Skeletal muscle cell (primary cell): ENCODE data around the gene FLYWCH1.
"Not testable (repeated sequence)": the region's sequence is repeated elsewhere in the genome, so short reads cannot be mapped to it uniquely, and the experiment has no call there.

ENCODE experiments used
- DNase-seq: peaks from one replicate; pipeline ENCODE4 v3.0.0-alpha.2; 2010; ENCODE audit warnings: low read depth
- H3K4me3 ChIP-seq: 2 replicates; pipeline ENCODE4 v1.5.1; 2011; ENCODE audit warnings: low read depth, mild to moderate bottlenecking, control low read depth, low read length, moderate library complexity

Gene FLYWCH1

GRCh38 chr16:2924901-2925755 lies 13.4 kb downstream of the FLYWCH1 start:
- H3K4me3 ChIP-seq, result no peak overlapping the region
- DNase-seq, result no peak

- no peak overlapping the region for H3K4me3 ChIP-seq
These were observed 14.4 kb downstream of the FLYWCH1 start for GRCh38 chr16:2925951-2926649.

GRCh38 chr16:2926650-2926999 lies 14.9 kb downstream of the FLYWCH1 start:
- no peak overlapping the region for H3K4me3 ChIP-seq
- no peak for DNase-seq

More at GRCh38 chr16:2925951-2926649, 14.4 kb downstream of the FLYWCH1 start:
- no peak for DNase-seq

GRCh38 chr16:2927010-2927646 lies 15.4 kb downstream of the FLYWCH1 start:
- H3K4me3 ChIP-seq, result no peak overlapping the region
- DNase-seq, result peak; percentile 51

GRCh38 chr16:2928151-2928550 lies 16.4 kb downstream of the FLYWCH1 start:
- DNase-seq, H3K4me3 ChIP-seq: not testable (repeated sequence)

- DNase-seq, result no peak
- no peak overlapping the region for H3K4me3 ChIP-seq
These were observed 17.1 kb downstream of the FLYWCH1 start for GRCh38 chr16:2928796-2929195.

- H3K4me3 ChIP-seq, result no peak overlapping the region
- DNase-seq, result no peak
These were observed 18.0 kb downstream of the FLYWCH1 start for GRCh38 chr16:2929693-2930092.

- H3K4me3 ChIP-seq, result no peak overlapping the region
- no peak for DNase-seq
These were observed 18.5 kb downstream of the FLYWCH1 start for GRCh38 chr16:2930236-2930635.

GRCh38 chr16:2931231-2931914 lies 19.6 kb downstream of the FLYWCH1 start:
- not testable (repeated sequence) for DNase-seq, H3K4me3 ChIP-seq

GRCh38 chr16:2933136-2933535 lies 21.4 kb downstream of the FLYWCH1 start:
- DNase-seq, result no peak
- H3K4me3 ChIP-seq, result no peak overlapping the region

GRCh38 chr16:2933701-2934100 lies 22.0 kb downstream of the FLYWCH1 start:
- H3K4me3 ChIP-seq, result no peak overlapping the region

GRCh38 chr16:2934450-2934849 lies 22.7 kb downstream of the FLYWCH1 start:
- no peak overlapping the region for H3K4me3 ChIP-seq

More at GRCh38 chr16:2933701-2934100, 22.0 kb downstream of the FLYWCH1 start:
- DNase-seq, result no peak

GRCh38 chr16:2936436-2937011 lies 24.8 kb downstream of the FLYWCH1 start:
- DNase-seq, result no peak
- no peak overlapping the region for H3K4me3 ChIP-seq

More at GRCh38 chr16:2934450-2934849, 22.7 kb downstream of the FLYWCH1 start:
- DNase-seq, result no peak

- DNase-seq, result no peak
- no peak overlapping the region for H3K4me3 ChIP-seq
These were observed 25.4 kb downstream of the FLYWCH1 start for GRCh38 chr16:2937170-2937569.

- H3K4me3 ChIP-seq, result no peak overlapping the region
- DNase-seq, result no peak
These were observed 26.5 kb downstream of the FLYWCH1 start for GRCh38 chr16:2938206-2938605.

- no peak for DNase-seq
- H3K4me3 ChIP-seq, result no peak overlapping the region
These were observed 28.2 kb downstream of the FLYWCH1 start for GRCh38 chr16:2939968-2940367.

GRCh38 chr16:2942045-2942444 lies 30.3 kb downstream of the FLYWCH1 start:
- no peak for DNase-seq

GRCh38 chr16:2943716-2944115 lies 32.0 kb downstream of the FLYWCH1 start:
- not testable (repeated sequence) for DNase-seq, H3K4me3 ChIP-seq

More at GRCh38 chr16:2942045-2942444, 30.3 kb downstream of the FLYWCH1 start:
- H3K4me3 ChIP-seq, result no peak overlapping the region

GRCh38 chr16:2946649-2947048 lies 34.9 kb downstream of the FLYWCH1 start:
- no peak for DNase-seq
- H3K4me3 ChIP-seq, result no peak overlapping the region
